H1 (cell line): ENCODE data around the gene SFTPB. TPM values are rescaled to one million over a fixed set of nuclear protein-coding genes. Genes with fewer than 3 reads are reported as not detected.

Experiments used
- CTCF ChIA-PET: fragments of 300-600 bp; sonication (Branson Sonifier 250); formaldehyde crosslinking; loops from one replicate; lab custom pipeline; 2021; ENCODE audit not compliant: partially characterized antibody; lab: Charles Lee
- POLR2A ChIA-PET: fragments of 300-600 bp; sonication (Branson Sonifier 250); formaldehyde crosslinking; loops from one replicate; lab custom pipeline; 2021; ENCODE audit warnings: inconsistent platforms; ENCODE audit not compliant: partially characterized antibody; lab: Charles Lee
- DNase-seq, 2 experiments: peaks; one replicate each; pipeline versions ENCODE4 v3.0.0 to v3.0.0-alpha.2; 2010 to 2022; ENCODE audit warnings: low spot score in 2 of 2, low read depth in 1 of 2, mixed read lengths in 1 of 2
- FAIRE-seq: peaks from 2 replicates; lab custom pipeline; 2011; peaks lifted over from hg19 to GRCh38; lab: Jason Lieb, UNC
- H2AFZ ChIP-seq: 2 replicates; pipeline ENCODE4 v1.8.1; 2012; ENCODE audit warnings: low read length, inconsistent platforms
- H2AK5ac ChIP-seq: 2 replicates; pipeline ENCODE4 v1.6.1; 2013; ENCODE audit warnings: low read depth, low read length
- H2BK120ac ChIP-seq: replicated peaks from 2 replicates; pipeline ENCODE3; 2013; ENCODE audit warnings: low read depth, low read length, inconsistent platforms
- H2BK12ac ChIP-seq: 2 replicates; pipeline ENCODE4 v1.6.1; 2013; ENCODE audit warnings: low read depth, low read length
- H2BK15ac ChIP-seq: 2 replicates; pipeline ENCODE4 v1.6.1; 2013; ENCODE audit warnings: low read length
- H2BK20ac ChIP-seq: 2 replicates; pipeline ENCODE4 v1.6.1; 2013; ENCODE audit warnings: low read length
- H2BK5ac ChIP-seq: 2 replicates; pipeline ENCODE4 v1.6.1; 2013; ENCODE audit warnings: low read depth, low read length
- H3K14ac ChIP-seq: 2 replicates; pipeline ENCODE4 v1.6.1; 2013; ENCODE audit warnings: inconsistent platforms; ENCODE audit not compliant: insufficient read length
- H3K18ac ChIP-seq: 2 replicates; pipeline ENCODE4 v1.6.1; 2013; ENCODE audit warnings: low read length; ENCODE audit errors: extremely low read depth
- H3K23ac ChIP-seq: 2 replicates; pipeline ENCODE4 v1.6.1; 2013; ENCODE audit warnings: inconsistent platforms; ENCODE audit not compliant: insufficient read length
- H3K23me2 ChIP-seq: 2 replicates; pipeline ENCODE4 v1.6.1; 2013; ENCODE audit warnings: low read depth, low read length
- H3K27ac ChIP-seq: 2 replicates; pipeline ENCODE4 v1.6.1; 2011; ENCODE audit warnings: low read depth, low read length, inconsistent platforms
- H3K27me3 ChIP-seq, 4 experiments: replicated peaks in 1 of 4; 1 replicate in 1 of 4; 2 replicates in 3 of 4; pipeline versions ENCODE4 v1.6.1 to v1.8.1; 2011 to 2013; ENCODE audit warnings: low read length in 3 of 4, mild to moderate bottlenecking in 3 of 4, inconsistent platforms in 2 of 4, mixed read lengths in 2 of 4, moderate library complexity in 1 of 4; ENCODE audit not compliant: control insufficient read depth in 3 of 4, insufficient read depth in 3 of 4; ENCODE audit errors: extremely low read depth in 1 of 4
- H3K36me3 ChIP-seq, 4 experiments: 2 replicates each; pipeline versions ENCODE4 v1.6.1 to v1.8.1; 2011 to 2013; ENCODE audit warnings: mild to moderate bottlenecking in 4 of 4, low read length in 3 of 4, moderate library complexity in 2 of 4, control low read depth in 1 of 4, inconsistent platforms in 1 of 4; ENCODE audit not compliant: insufficient read depth in 4 of 4, control insufficient read depth in 2 of 4
- H3K4ac ChIP-seq: replicated peaks from 2 replicates; pipeline ENCODE3; 2013; ENCODE audit warnings: low read length, low read depth, mixed read lengths, inconsistent platforms; ENCODE audit not compliant: insufficient read length
- H3K4me1 ChIP-seq, 4 experiments: replicated peaks in 1 of 4; 1 replicate in 1 of 4; 2 replicates in 3 of 4; pipeline versions ENCODE4 v1.6.1 to v1.8.1; 2011 to 2013; ENCODE audit warnings: low read length in 3 of 4, inconsistent platforms in 2 of 4, mixed read lengths in 1 of 4; ENCODE audit not compliant: insufficient read depth in 4 of 4, control insufficient read depth in 3 of 4
- H3K4me2 ChIP-seq, 2 experiments: 2 replicates each; pipeline versions ENCODE4 v1.6.1 to v1.8.1; 2011 to 2013; ENCODE audit warnings: low read depth in 2 of 2, low read length in 2 of 2, control low read depth in 1 of 2, inconsistent platforms in 1 of 2, mild to moderate bottlenecking in 1 of 2; ENCODE audit not compliant: insufficient read depth in 1 of 2
- H3K4me3 ChIP-seq, 4 experiments: fragments of 200-600, 300-600 bp in 1 of 4; sonication (generic), shearing (Covaris generic), sonication (Bioruptor Twin) in 1 of 4; 2 replicates each; pipeline versions ENCODE4 v1.5.1 to v1.8.1; 2011 to 2016; ENCODE audit warnings: low read length in 4 of 4, low read depth in 3 of 4, control low read depth in 2 of 4, inconsistent platforms in 2 of 4, mild to moderate bottlenecking in 2 of 4, mixed read lengths in 1 of 4, moderate library complexity in 1 of 4; ENCODE audit not compliant: insufficient read depth in 2 of 4; ENCODE audit errors: extremely low read depth in 1 of 4
- H3K56ac ChIP-seq: replicated peaks from 2 replicates; pipeline ENCODE3; 2013; ENCODE audit warnings: low read depth, mild to moderate bottlenecking, mixed read lengths, low read length, inconsistent platforms; ENCODE audit not compliant: insufficient read length
- H3K79me1 ChIP-seq: 2 replicates; pipeline ENCODE4 v1.6.1; 2013; ENCODE audit warnings: low read depth, low read length, control low read depth
- H3K79me2 ChIP-seq, 2 experiments: 2 replicates each; pipeline versions ENCODE4 v1.6.1 to v1.8.1; 2012 to 2013; ENCODE audit warnings: low read length in 2 of 2, mild to moderate bottlenecking in 2 of 2, inconsistent platforms in 1 of 2; ENCODE audit not compliant: insufficient read depth in 2 of 2, control insufficient read depth in 1 of 2
- H3K9ac ChIP-seq, 4 experiments: replicated peaks in 1 of 4; 1 replicate in 1 of 4; 2 replicates in 3 of 4; pipeline versions ENCODE4 v1.6.1 to v1.8.1; 2011 to 2013; ENCODE audit warnings: low read depth in 3 of 4, low read length in 3 of 4, control low read depth in 2 of 4, mild to moderate bottlenecking in 2 of 4, moderate library complexity in 2 of 4, inconsistent platforms in 1 of 4; ENCODE audit errors: extremely low read depth in 1 of 4
- H3K9me3 ChIP-seq, 2 experiments: 2 replicates each; pipeline versions ENCODE4 v1.6.1 to v1.8.1; 2012 to 2013; ENCODE audit warnings: mild to moderate bottlenecking in 2 of 2, moderate library complexity in 2 of 2, control low read depth in 1 of 2, inconsistent platforms in 1 of 2, low read depth in 1 of 2, low read length in 1 of 2, mixed read lengths in 1 of 2; ENCODE audit not compliant: insufficient read depth in 2 of 2
- H4K20me1 ChIP-seq, 2 experiments: replicated peaks in 1 of 2; 2 replicates each; pipeline versions ENCODE3 to v1.8.1; 2011 to 2013; ENCODE audit warnings: inconsistent platforms in 2 of 2, low read length in 2 of 2, mild to moderate bottlenecking in 1 of 2; ENCODE audit not compliant: insufficient read depth in 2 of 2, control insufficient read depth in 1 of 2
- H4K5ac ChIP-seq: 2 replicates; pipeline ENCODE4 v1.6.1; 2013; ENCODE audit warnings: low read length, low read depth, mixed read lengths, inconsistent platforms; ENCODE audit not compliant: insufficient read length
- H4K8ac ChIP-seq: 2 replicates; pipeline ENCODE4 v1.8.0; 2013; ENCODE audit warnings: mild to moderate bottlenecking, moderate library complexity, low read length, inconsistent platforms; ENCODE audit not compliant: insufficient read depth; ENCODE audit errors: extremely low read depth
- H4K91ac ChIP-seq: replicated peaks from 2 replicates; pipeline ENCODE3; 2013; ENCODE audit warnings: low read length, mixed read lengths, inconsistent platforms; ENCODE audit not compliant: insufficient read length
- ASH2L ChIP-seq: fragments of 200-600, 300-600 bp; sonication (generic); IDR thresholded peaks from one replicate; pipeline ENCODE4 v1.7.1; 2017; ENCODE audit warnings: low read length
- BACH1 ChIP-seq: IDR thresholded peaks from 2 replicates; pipeline ENCODE4 v1.6.1; 2012; ENCODE audit warnings: low read length, improper control_type of control experiment
- EGR1 ChIP-seq: IDR thresholded peaks from 2 replicates; pipeline ENCODE4 v1.6.1; 2011; ENCODE audit warnings: low read depth, low read length, borderline replicate concordance
- EZH2 ChIP-seq: fragments of 200-600 bp; sonication (generic); IDR thresholded peaks from 2 replicates; pipeline ENCODE4 v1.7.1; 2012; ENCODE audit warnings: low read depth, mild to moderate bottlenecking, moderate library complexity, low read length, inconsistent platforms; ENCODE audit not compliant: severe bottlenecking
- HDAC2 ChIP-seq, 2 experiments: fragments of 300-600 bp in 1 of 2; sonication (generic) in 1 of 2; IDR thresholded peaks; 2 replicates each; pipeline ENCODE4 v1.6.1; 2011 to 2012; ENCODE audit warnings: low read depth in 2 of 2, low read length in 2 of 2, mild to moderate bottlenecking in 2 of 2, moderate library complexity in 2 of 2, borderline replicate concordance in 1 of 2, inconsistent platforms in 1 of 2
- HDAC6 ChIP-seq: IDR thresholded peaks from one replicate; pipeline ENCODE4 v1.7.1; 2012; ENCODE audit warnings: low read depth, mild to moderate bottlenecking, inconsistent platforms, low read length, moderate library complexity
- MAX ChIP-seq: IDR thresholded peaks from 2 replicates; pipeline ENCODE4 v1.6.1; 2012; ENCODE audit warnings: inconsistent platforms
- POLR2AphosphoS5 ChIP-seq: IDR thresholded peaks from 2 replicates; pipeline ENCODE4 v1.6.1; 2011; ENCODE audit warnings: low read depth, low read length
- RXRA ChIP-seq: IDR thresholded peaks from 2 replicates; pipeline ENCODE4 v1.6.1; 2011; ENCODE audit warnings: low read depth, mild to moderate bottlenecking, low read length, moderate library complexity; ENCODE audit not compliant: insufficient read depth
- SIX5 ChIP-seq: IDR thresholded peaks from 2 replicates; pipeline ENCODE4 v1.6.1; 2011; ENCODE audit warnings: mild to moderate bottlenecking, low read depth, low read length
- TAF1 ChIP-seq: IDR thresholded peaks from 2 replicates; pipeline ENCODE4 v1.6.1; 2011; ENCODE audit warnings: mild to moderate bottlenecking, low read depth, low read length
- TAF7 ChIP-seq: optimal IDR thresholded peaks from 2 replicates; pipeline ENCODE3; 2011; ENCODE audit warnings: low read depth, mild to moderate bottlenecking, inconsistent platforms, low read length, moderate library complexity, borderline replicate concordance
- WGBS, 2 experiments: shearing (Covaris generic) in 1 of 2; methylation state at CpG; one replicate each; pipeline versions ENCODE4 v1.1.6 to v1.1.7; 2013 to 2015; ENCODE audit warnings: low lambda C conversion rate in 2 of 2, mixed read lengths in 2 of 2, inconsistent platforms in 1 of 2, low coverage in 1 of 2, missing lambda C conversion rate in 1 of 2; ENCODE audit not compliant: insufficient replicate concordance in 2 of 2, insufficient coverage in 1 of 2, insufficient read length in 1 of 2; ENCODE audit errors: extremely low coverage in 1 of 2, missing lambda C conversion rate in 1 of 2; 5-methylcytosine and 5-hydroxymethylcytosine counted together
- polyA plus RNA-seq, 7 experiments: library from polyadenylated mRNA; depleted of rRNA in 3 of 7; stranded (reverse) in 5 of 7; unstranded in 2 of 7; fragments of >200 nt in 5 of 7; fragments of 200-250 nt in 2 of 7; gene quantifications; 1 replicate in 5 of 7; 2 replicates in 1 of 7; 4 replicates in 1 of 7; pipeline versions ENCODE4 v1.2.1 to v1.2.3, GENCODE V29; 2011 to 2013; ENCODE audit warnings: missing spikeins in 2 of 7, mixed read lengths in 2 of 7
- total RNA-seq: library from RNA; stranded (reverse); fragmentation: NEBNext Ultra II Directional; extraction: Animal tissue kit (Norgen Biotek cat#: 25700); gene quantifications from 2 replicates; pipeline ENCODE4 v1.2.1, GENCODE V29; 2021
- TF ChIP-seq, protein P1 (sequence below): IDR thresholded peaks from 2 replicates; pipeline ENCODE4 v1.6.1; 2012; ENCODE audit warnings: low read length, inconsistent platforms

SFTPB gene
- total and polyA plus RNA-seq, 2 of the 8 experiments (the other 6 are each of a cell fraction or from before 2014, with no cell fraction given), result not detected

- WGBS, 2 experiments, result 91% methylated on average over 5 of the region's 5 CpGs; no CpG with 5 or more reads in 1 of the 2 experiments
- CTCF ChIA-PET, result no interaction called here
- TF ChIP-seq SIX5 (no peak), MAX (no peak), EZH2 (no peak), TAF1 (no peak), ASH2L (no peak), HDAC6 (no peak), BACH1 (no peak), HDAC2 (IDR thresholded peaks at IDR 0.05; ENCODE audit: borderline replicate concordance in 1 of 2, low read depth in 2 of 2, low read length in 2 of 2) (no peak), RXRA (no peak), EGR1 (no peak), TAF7 (no peak), POLR2AphosphoS5 (no peak)
- TF ChIP-seq, protein P1, sequence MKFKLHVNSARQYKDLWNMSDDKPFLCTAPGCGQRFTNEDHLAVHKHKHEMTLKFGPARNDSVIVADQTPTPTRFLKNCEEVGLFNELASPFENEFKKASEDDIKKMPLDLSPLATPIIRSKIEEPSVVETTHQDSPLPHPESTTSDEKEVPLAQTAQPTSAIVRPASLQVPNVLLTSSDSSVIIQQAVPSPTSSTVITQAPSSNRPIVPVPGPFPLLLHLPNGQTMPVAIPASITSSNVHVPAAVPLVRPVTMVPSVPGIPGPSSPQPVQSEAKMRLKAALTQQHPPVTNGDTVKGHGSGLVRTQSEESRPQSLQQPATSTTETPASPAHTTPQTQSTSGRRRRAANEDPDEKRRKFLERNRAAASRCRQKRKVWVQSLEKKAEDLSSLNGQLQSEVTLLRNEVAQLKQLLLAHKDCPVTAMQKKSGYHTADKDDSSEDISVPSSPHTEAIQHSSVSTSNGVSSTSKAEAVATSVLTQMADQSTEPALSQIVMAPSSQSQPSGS, result no peak
Measured at GRCh38 chr2:85623991-85624390, 44.0 kb downstream of the SFTPB start.

More at GRCh38 chr2:85623991-85624390, 44.0 kb downstream of the SFTPB start:
- Histone ChIP-seq H3K56ac (no peak overlapping the region), H3K79me2 (peaks cover 0 to 8% of the 10 kb centered on the region in 2 experiments; a peak in 2 of 4 replicates), H3K18ac (no peak overlapping the region), H3K27ac (no peak overlapping the region), H2BK20ac (no peak overlapping the region), H3K9me3 (no peaks in the 10 kb centered on the region), H4K5ac (no peak overlapping the region), H4K91ac (no peak overlapping the region), H3K4me2 (no peak overlapping the region), H4K8ac (no peak overlapping the region), H3K27me3 (no peaks in the 10 kb centered on the region), H3K23ac (no peak overlapping the region), H3K23me2 (no peaks in the 10 kb centered on the region), H2BK15ac (no peak overlapping the region), H3K9ac (no peak overlapping the region), H4K20me1 (peaks cover 0 to 10% of the 10 kb centered on the region in 2 experiments), H2BK120ac (no peak overlapping the region), H3K4me3 (no peak overlapping the region), H3K14ac (no peak overlapping the region), H2BK12ac (no peak overlapping the region), H2AK5ac (no peak overlapping the region), H3K79me1 (no peaks in the 10 kb centered on the region; the same call in 1 of the 2 replicates), H3K4me1 (no peaks in the 10 kb centered on the region), H3K36me3 (peaks cover 37 to 89% (median 59%) of the 10 kb centered on the region in 4 experiments), H2BK5ac (no peak overlapping the region), H3K4ac (no peak overlapping the region), H2AFZ (no peak overlapping the region)
- POLR2A ChIA-PET, result no interaction called here
- no peak for FAIRE-seq
- DNase-seq, result no peak
